A549 (cell line): Measurements from ENCODE around the gene TSSK6. TPM values are rescaled to one million over a fixed set of nuclear protein-coding genes. Genes with fewer than 3 reads are reported as not detected.
A peak's percentile ranks its signal among the peaks of the same experiment; 100 is the strongest.

Experiments
- ATAC-seq, 2 experiments: fragments of 200-7000 bp in 1 of 2; fragments of >200 bp in 1 of 2; cut with Nextera tagmentation in 1 of 2; cut with Tn5 transposase in 1 of 2; 3 replicates each; pipeline versions ENCODE4 v1.8.0 to v1.9.1; 2018 to 2020; ENCODE audit warnings: mild to moderate bottlenecking in 1 of 2, moderate library complexity in 1 of 2
- CTCF ChIA-PET: fragments of 300-600 bp; sonication (Branson Sonifier 250); formaldehyde crosslinking; extraction: SDS; loops from one replicate; lab custom pipeline; 2021; ENCODE audit warnings: antibody characterized with exemption, inconsistent platforms; lab: Yijun Ruan, JAX
- POLR2A ChIA-PET: fragments of 350-600 bp; formaldehyde crosslinking; extraction: SDS; loops from one replicate; lab custom pipeline; 2021; ENCODE audit warnings: antibody characterized with exemption, inconsistent platforms; lab: Yijun Ruan, JAX
- DNase-seq, 2 experiments: peaks; one replicate each; pipeline versions ENCODE4 v3.0.0 to v3.0.0-alpha.2; 2011 to 2016; ENCODE audit warnings: low read depth in 1 of 2, low spot score in 1 of 2
- FAIRE-seq: peaks from 2 replicates; lab custom pipeline; 2011; peaks lifted over from hg19 to GRCh38; lab: Jason Lieb, UNC
- H3K27ac ChIP-seq, 2 experiments: fragments of >200 bp; sonication (Bioruptor Twin); formaldehyde crosslinking; 3 replicates each; pipeline ENCODE4 v1.5.1; 2016 to 2017
- H3K4me1 ChIP-seq: fragments of >200 bp; sonication (Bioruptor Twin); formaldehyde crosslinking; 3 replicates; pipeline ENCODE4 v1.6.1; 2016
- H3K4me2 ChIP-seq: fragments of >200 bp; sonication (Bioruptor Twin); formaldehyde crosslinking; 3 replicates; pipeline ENCODE4 v1.6.1; 2016
- H3K4me3 ChIP-seq: fragments of >200 bp; sonication (Bioruptor Twin); formaldehyde crosslinking; 3 replicates; pipeline ENCODE4 v1.5.1; 2016
- H3K9me3 ChIP-seq: fragments of >200 bp; sonication (Bioruptor Twin); formaldehyde crosslinking; 3 replicates; pipeline ENCODE4 v1.6.1; 2016
- CHD2 ChIP-seq: fragments of 150-350 bp; IDR thresholded peaks from 2 replicates; pipeline ENCODE4 v1.6.1; 2014; ENCODE audit warnings: low read length; ENCODE audit not compliant: partially characterized antibody
- ESRRA ChIP-seq: fragments of 150-350 bp; IDR thresholded peaks from 2 replicates; pipeline ENCODE4 v1.6.1; 2014; ENCODE audit warnings: mild to moderate bottlenecking, low read length, borderline replicate concordance
- FOSB ChIP-seq: fragments of 250-450 bp; sonication (Bioruptor Pico); IDR thresholded peaks from 2 replicates; pipeline ENCODE4 v1.5.0; 2020; ENCODE audit warnings: mild to moderate bottlenecking, moderate library complexity
- FOXS1 ChIP-seq: fragments of 250-450 bp; sonication (Bioruptor Pico); IDR thresholded peaks from 2 replicates; pipeline ENCODE4 v1.5.0; 2020; ENCODE audit warnings: mild to moderate bottlenecking, moderate library complexity
- HOXB13 ChIP-seq: fragments of 250-450 bp; sonication (Bioruptor Pico); IDR thresholded peaks from 2 replicates; pipeline ENCODE4 v1.5.0; 2020; ENCODE audit warnings: low read depth, mild to moderate bottlenecking, moderate library complexity
- HOXB5 ChIP-seq: fragments of 250-450 bp; sonication (Bioruptor Pico); IDR thresholded peaks from 2 replicates; pipeline ENCODE4 v1.5.0; 2020; ENCODE audit warnings: mild to moderate bottlenecking, moderate library complexity
- JUNB ChIP-seq: fragments of >200 bp; sonication (Bioruptor Twin); formaldehyde crosslinking; IDR thresholded peaks from 2 replicates; pipeline ENCODE4 v1.6.1; 2016
- KDM1A ChIP-seq: fragments of 200-600 bp; sonication (generic); IDR thresholded peaks from 2 replicates; pipeline ENCODE4 v1.6.1; 2016; ENCODE audit warnings: low read depth, mild to moderate bottlenecking
- MAFK ChIP-seq: fragments of 450-650 bp; IDR thresholded peaks from 2 replicates; pipeline ENCODE4 v1.6.1; 2014; ENCODE audit not compliant: partially characterized antibody
- MAZ ChIP-seq: fragments of 150-350 bp; IDR thresholded peaks from 2 replicates; pipeline ENCODE4 v1.6.1; 2014; ENCODE audit warnings: antibody characterized with exemption, low read depth, low read length, borderline replicate concordance
- MYC ChIP-seq: IDR thresholded peaks from 2 replicates; pipeline ENCODE4 v1.6.1; 2012; ENCODE audit warnings: mild to moderate bottlenecking, inconsistent platforms, low read length, improper control_type of control experiment, borderline replicate concordance
- NR3C1 ChIP-seq: fragments of >200 bp; sonication (Bioruptor Twin); formaldehyde crosslinking; IDR thresholded peaks from 3 replicates; pipeline ENCODE4 v1.6.1; 2017
- PHF8 ChIP-seq: fragments of 200-600 bp; sonication (generic); IDR thresholded peaks from 2 replicates; pipeline ENCODE4 v1.6.1; 2016; ENCODE audit warnings: low read depth, mild to moderate bottlenecking, antibody characterized with exemption, moderate library complexity, borderline replicate concordance
- RAD21 ChIP-seq, 2 experiments: fragments of >200 bp in 1 of 2; sonication (Bioruptor Twin) in 1 of 2; formaldehyde crosslinking in 1 of 2; IDR thresholded peaks in 1 of 2; conservative IDR thresholded peaks in 1 of 2; 2 replicates in 1 of 2; 3 replicates in 1 of 2; pipeline ENCODE4 v1.6.1; 2012 to 2018; ENCODE audit warnings: inconsistent platforms in 1 of 2
- RCOR1 ChIP-seq: fragments of 150-350 bp; IDR thresholded peaks from 2 replicates; pipeline ENCODE4 v1.6.1; 2014; ENCODE audit warnings: antibody characterized with exemption, low read length, low read depth
- SMC3 ChIP-seq: fragments of >200 bp; sonication (Bioruptor Twin); formaldehyde crosslinking; IDR thresholded peaks from 3 replicates; pipeline ENCODE4 v1.6.1; 2018; ENCODE audit warnings: inconsistent platforms
- SREBF2 ChIP-seq: fragments of 450-650 bp; IDR thresholded peaks from 2 replicates; pipeline ENCODE4 v1.6.1; 2014; ENCODE audit warnings: mild to moderate bottlenecking, moderate library complexity
- TP53 ChIP-seq: fragments of 250-450 bp; sonication (Bioruptor Pico); IDR thresholded peaks from 2 replicates; pipeline ENCODE4 v1.5.0; 2021; ENCODE audit warnings: mild to moderate bottlenecking, moderate library complexity
- ZC3H11A ChIP-seq: fragments of 450-650 bp; IDR thresholded peaks from 2 replicates; pipeline ENCODE4 v1.6.1; 2014; ENCODE audit warnings: antibody characterized with exemption, mild to moderate bottlenecking
- WGBS: methylation state at CpG from one replicate; pipeline ENCODE4 v1.1.6; 2017; ENCODE audit errors: missing lambda C conversion rate; 5-methylcytosine and 5-hydroxymethylcytosine counted together
- polyA plus RNA-seq, 4 experiments: library from polyadenylated mRNA; depleted of rRNA in 3 of 4; stranded (reverse); fragments of >200 nt; fragmentation: RNase III in 1 of 4; extraction: RNeasy Plus Mini Kit Qiagen cat#74134 plus additional on column Dnase treatment in 1 of 4; gene quantifications; 2 replicates in 3 of 4; 3 replicates in 1 of 4; pipeline ENCODE4 v1.2.3, GENCODE V29; 2011 to 2017
- TF ChIP-seq, protein P1 (sequence below): fragments of 450-650 bp; IDR thresholded peaks from 2 replicates; pipeline ENCODE4 v1.6.1; 2014; ENCODE audit warnings: antibody characterized with exemption
- TF ChIP-seq, protein P2 (sequence below): fragments of 200-600 bp; sonication (generic); IDR thresholded peaks from 2 replicates; pipeline ENCODE4 v1.6.1; 2016; ENCODE audit warnings: antibody characterized with exemption, mild to moderate bottlenecking, moderate library complexity
- TF ChIP-seq, protein P3 (sequence below): fragments of >200 bp; sonication (Bioruptor Twin); formaldehyde crosslinking; IDR thresholded peaks from 3 replicates; pipeline ENCODE4 v1.5.1; 2016
- TF ChIP-seq, protein P4 (sequence below): IDR thresholded peaks from 2 replicates; pipeline ENCODE4 v1.6.1; 2012
- TF ChIP-seq, protein P5 (sequence below): IDR thresholded peaks from 2 replicates; pipeline ENCODE4 v1.6.1; 2012

The TSSK6 gene
- polyA plus RNA-seq, 2 of the 4 experiments (the other 2 are of a cell fraction) = 1.4 to 1.8 TPM

DNA sequence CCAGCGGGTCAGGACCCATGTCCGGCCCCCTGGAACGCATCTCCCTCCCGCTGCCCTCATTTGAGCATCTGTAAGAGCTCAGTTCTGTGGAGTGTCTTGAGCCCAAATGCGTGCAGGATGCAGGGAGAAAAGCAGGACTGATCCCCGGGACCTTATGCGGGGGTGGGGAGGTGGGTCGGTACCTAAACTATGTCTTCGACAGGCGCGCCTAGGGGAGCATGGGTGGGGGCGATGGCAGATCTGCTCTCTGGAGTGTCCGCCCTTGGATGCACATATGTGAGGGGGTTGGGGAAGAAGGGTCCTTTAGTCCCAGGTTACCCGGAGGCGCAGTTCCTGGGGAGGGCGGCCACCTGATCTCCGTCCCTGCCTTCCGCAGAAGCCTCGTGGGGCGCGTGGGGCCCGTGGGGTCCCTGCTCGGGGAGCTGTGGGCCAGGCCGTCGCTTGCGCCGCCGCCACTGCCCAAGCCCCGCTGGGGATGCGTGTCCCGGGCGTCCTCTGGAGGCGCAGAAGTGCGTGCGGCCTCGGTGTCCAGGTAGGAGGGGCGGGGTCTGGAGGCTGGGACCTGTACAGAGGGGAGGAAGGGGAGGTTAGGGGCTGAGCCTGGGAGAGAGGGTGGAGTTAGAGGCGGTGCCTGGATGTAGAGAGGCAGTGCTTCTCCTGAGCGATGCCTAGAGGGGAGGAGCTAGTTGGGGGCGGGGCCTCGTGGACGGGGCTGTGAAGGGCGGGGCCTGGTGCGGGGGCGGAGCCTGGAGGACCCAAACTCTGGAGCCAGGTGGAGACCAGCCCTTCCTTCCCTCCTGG lies 25.6 kb upstream of the TSSK6 start:
- ChIA-PET POLR2A (no interaction called here), CTCF (interaction anchor here (0.6 kb wide), 1 partner anchor 8 kb away, joined by 5 read pairs; no protein-coding TSS in a partner anchor)
- Histone ChIP-seq H3K4me1 (no peaks in the 10 kb centered on the region), H3K4me3 (no peak overlapping the region), H3K9me3 (no peaks in the 10 kb centered on the region), H3K27ac (no peak overlapping the region), H3K4me2 (peak overlapping the region; percentile 14; the same call in 1 of the 3 replicates)
- ATAC-seq (peak; percentile 53 to 79; a peak in 5 of 6 replicates), FAIRE-seq (no peak), DNase-seq (peak in 1 of 2 experiments; percentile 45)
- TF ChIP-seq RCOR1 = no peak
- no peak for TF ChIP-seq MAFK
- no peak for TF ChIP-seq FOXS1
- TF ChIP-seq TP53 = no peak
- no peak for TF ChIP-seq JUNB
- no peak for TF ChIP-seq NR3C1
- TF ChIP-seq, protein P1, sequence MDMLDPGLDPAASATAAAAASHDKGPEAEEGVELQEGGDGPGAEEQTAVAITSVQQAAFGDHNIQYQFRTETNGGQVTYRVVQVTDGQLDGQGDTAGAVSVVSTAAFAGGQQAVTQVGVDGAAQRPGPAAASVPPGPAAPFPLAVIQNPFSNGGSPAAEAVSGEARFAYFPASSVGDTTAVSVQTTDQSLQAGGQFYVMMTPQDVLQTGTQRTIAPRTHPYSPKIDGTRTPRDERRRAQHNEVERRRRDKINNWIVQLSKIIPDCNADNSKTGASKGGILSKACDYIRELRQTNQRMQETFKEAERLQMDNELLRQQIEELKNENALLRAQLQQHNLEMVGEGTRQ = no peak
- TF ChIP-seq, protein P2, sequence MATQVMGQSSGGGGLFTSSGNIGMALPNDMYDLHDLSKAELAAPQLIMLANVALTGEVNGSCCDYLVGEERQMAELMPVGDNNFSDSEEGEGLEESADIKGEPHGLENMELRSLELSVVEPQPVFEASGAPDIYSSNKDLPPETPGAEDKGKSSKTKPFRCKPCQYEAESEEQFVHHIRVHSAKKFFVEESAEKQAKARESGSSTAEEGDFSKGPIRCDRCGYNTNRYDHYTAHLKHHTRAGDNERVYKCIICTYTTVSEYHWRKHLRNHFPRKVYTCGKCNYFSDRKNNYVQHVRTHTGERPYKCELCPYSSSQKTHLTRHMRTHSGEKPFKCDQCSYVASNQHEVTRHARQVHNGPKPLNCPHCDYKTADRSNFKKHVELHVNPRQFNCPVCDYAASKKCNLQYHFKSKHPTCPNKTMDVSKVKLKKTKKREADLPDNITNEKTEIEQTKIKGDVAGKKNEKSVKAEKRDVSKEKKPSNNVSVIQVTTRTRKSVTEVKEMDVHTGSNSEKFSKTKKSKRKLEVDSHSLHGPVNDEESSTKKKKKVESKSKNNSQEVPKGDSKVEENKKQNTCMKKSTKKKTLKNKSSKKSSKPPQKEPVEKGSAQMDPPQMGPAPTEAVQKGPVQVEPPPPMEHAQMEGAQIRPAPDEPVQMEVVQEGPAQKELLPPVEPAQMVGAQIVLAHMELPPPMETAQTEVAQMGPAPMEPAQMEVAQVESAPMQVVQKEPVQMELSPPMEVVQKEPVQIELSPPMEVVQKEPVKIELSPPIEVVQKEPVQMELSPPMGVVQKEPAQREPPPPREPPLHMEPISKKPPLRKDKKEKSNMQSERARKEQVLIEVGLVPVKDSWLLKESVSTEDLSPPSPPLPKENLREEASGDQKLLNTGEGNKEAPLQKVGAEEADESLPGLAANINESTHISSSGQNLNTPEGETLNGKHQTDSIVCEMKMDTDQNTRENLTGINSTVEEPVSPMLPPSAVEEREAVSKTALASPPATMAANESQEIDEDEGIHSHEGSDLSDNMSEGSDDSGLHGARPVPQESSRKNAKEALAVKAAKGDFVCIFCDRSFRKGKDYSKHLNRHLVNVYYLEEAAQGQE = no peak
- TF ChIP-seq HOXB13 (CRISPR knock-in tag) = no peak
- no peak for TF ChIP-seq ZC3H11A
- TF ChIP-seq HOXB5 (CRISPR knock-in tag) = no peak
- TF ChIP-seq FOSB = no peak
- TF ChIP-seq SREBF2 = no peak
- no peak for TF ChIP-seq MYC
- no peak for TF ChIP-seq MAZ
- 47% methylated on average over 21 of the region's 45 CpGs for WGBS

DNA sequence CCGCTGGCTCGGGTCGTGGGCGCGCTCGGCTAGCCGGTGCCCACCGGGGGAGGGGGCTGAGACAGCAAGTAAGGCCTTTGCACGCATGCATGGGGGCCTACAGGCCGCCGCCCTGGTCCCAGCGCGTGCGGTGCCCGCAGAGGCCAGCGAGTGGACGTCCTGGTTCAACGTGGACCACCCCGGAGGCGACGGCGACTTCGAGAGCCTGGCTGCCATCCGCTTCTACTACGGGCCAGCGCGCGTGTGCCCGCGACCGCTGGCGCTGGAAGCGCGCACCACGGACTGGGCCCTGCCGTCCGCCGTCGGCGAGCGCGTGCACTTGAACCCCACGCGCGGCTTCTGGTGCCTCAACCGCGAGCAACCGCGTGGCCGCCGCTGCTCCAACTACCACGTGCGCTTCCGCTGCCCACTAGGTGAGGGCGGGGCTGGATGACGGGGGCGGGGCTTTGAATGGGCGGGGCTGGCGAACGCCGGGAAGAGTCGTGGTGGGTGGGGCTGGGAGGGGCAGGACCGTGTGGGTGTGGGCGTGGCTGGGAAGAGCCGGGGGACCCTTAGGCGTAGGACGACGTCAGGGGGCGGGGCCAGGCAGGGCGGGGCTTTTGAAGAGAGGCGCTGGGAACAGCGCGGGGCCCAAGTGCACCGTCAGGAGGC lies 24.8 kb upstream of the TSSK6 start:
- ATAC-seq (peak in 1 of 2 experiments; percentile 35; a peak in 3 of 6 replicates), DNase-seq (peak in 1 of 2 experiments; percentile 52), FAIRE-seq (no peak)
- WGBS = 95% methylated on average over 16 of the region's 74 CpGs
- Histone ChIP-seq H3K27ac (no peak overlapping the region), H3K4me1 (no peaks in the 10 kb centered on the region), H3K9me3 (no peaks in the 10 kb centered on the region), H3K4me3 (no peak overlapping the region), H3K4me2 (no peak overlapping the region)
- CTCF ChIA-PET = no interaction called here
- POLR2A ChIA-PET = no interaction called here
- TF ChIP-seq JUNB (no peak), ESRRA (no peak), RAD21 (conservative IDR thresholded peaks at IDR 0.05 in 1 of 2, IDR thresholded peaks at IDR 0.05 in 1 of 2) (no peak), NR3C1 (no peak), KDM1A (no peak), TP53 (no peak), ZC3H11A (no peak), HOXB13 (CRISPR knock-in tag) (no peak), CHD2 (no peak), SREBF2 (no peak), SMC3 (no peak), PHF8 (no peak)
- TF ChIP-seq, protein P3, sequence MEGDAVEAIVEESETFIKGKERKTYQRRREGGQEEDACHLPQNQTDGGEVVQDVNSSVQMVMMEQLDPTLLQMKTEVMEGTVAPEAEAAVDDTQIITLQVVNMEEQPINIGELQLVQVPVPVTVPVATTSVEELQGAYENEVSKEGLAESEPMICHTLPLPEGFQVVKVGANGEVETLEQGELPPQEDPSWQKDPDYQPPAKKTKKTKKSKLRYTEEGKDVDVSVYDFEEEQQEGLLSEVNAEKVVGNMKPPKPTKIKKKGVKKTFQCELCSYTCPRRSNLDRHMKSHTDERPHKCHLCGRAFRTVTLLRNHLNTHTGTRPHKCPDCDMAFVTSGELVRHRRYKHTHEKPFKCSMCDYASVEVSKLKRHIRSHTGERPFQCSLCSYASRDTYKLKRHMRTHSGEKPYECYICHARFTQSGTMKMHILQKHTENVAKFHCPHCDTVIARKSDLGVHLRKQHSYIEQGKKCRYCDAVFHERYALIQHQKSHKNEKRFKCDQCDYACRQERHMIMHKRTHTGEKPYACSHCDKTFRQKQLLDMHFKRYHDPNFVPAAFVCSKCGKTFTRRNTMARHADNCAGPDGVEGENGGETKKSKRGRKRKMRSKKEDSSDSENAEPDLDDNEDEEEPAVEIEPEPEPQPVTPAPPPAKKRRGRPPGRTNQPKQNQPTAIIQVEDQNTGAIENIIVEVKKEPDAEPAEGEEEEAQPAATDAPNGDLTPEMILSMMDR = no peak
- TF ChIP-seq, protein P4, sequence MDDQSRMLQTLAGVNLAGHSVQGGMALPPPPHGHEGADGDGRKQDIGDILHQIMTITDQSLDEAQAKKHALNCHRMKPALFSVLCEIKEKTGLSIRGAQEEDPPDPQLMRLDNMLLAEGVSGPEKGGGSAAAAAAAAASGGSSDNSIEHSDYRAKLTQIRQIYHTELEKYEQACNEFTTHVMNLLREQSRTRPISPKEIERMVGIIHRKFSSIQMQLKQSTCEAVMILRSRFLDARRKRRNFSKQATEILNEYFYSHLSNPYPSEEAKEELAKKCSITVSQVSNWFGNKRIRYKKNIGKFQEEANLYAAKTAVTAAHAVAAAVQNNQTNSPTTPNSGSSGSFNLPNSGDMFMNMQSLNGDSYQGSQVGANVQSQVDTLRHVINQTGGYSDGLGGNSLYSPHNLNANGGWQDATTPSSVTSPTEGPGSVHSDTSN = no peak
- TF ChIP-seq, protein P5, sequence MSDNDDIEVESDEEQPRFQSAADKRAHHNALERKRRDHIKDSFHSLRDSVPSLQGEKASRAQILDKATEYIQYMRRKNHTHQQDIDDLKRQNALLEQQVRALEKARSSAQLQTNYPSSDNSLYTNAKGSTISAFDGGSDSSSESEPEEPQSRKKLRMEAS = no peak
